Mucosa of descending colon (tissue), 3 donors: ENCODE measurements around the gene NUDT8. TPM values are rescaled to one million over a fixed set of nuclear protein-coding genes. Genes with fewer than 3 reads are reported as not detected.

Source experiments
- ATAC-seq: fragments of 200-7000 bp; cut with Tn5 transposase; one replicate; pipeline ENCODE4 v1.9.1; 2020; ENCODE audit warnings: mild to moderate bottlenecking, moderate library complexity
- DNase-seq, 3 donors: peaks; one replicate each; pipeline ENCODE4 v3.0.0-alpha.2; 2020
- H3K36me3 ChIP-seq: fragments of 200-600 bp; one replicate; pipeline ENCODE4 v1.8.0; 2021; ENCODE audit warnings: low read depth, mild to moderate bottlenecking
- H3K4me1 ChIP-seq: fragments of 200-600 bp; one replicate; pipeline ENCODE4 v1.8.0; 2021; ENCODE audit warnings: low read depth, mild to moderate bottlenecking
- H3K4me3 ChIP-seq: fragments of 200-600 bp; one replicate; pipeline ENCODE4 v1.8.0; 2021; ENCODE audit warnings: mild to moderate bottlenecking
- H3K9me3 ChIP-seq: fragments of 200-600 bp; one replicate; pipeline ENCODE4 v1.8.0; 2021; ENCODE audit warnings: mild to moderate bottlenecking
- CTCF ChIP-seq: fragments of 200-600 bp; IDR thresholded peaks from one replicate; pipeline ENCODE4 v1.8.0; 2022; ENCODE audit warnings: antibody characterized with exemption, mild to moderate bottlenecking
- intact Hi-C, 2 donors: fragments of 100-400 bp; cut with DNase I in 1 of 2; cut with micrococcal nuclease in 1 of 2; formaldehyde crosslinking; loops; one replicate each; pipeline versions ENCODE4 v1.11.0 to v1.11.1; 2022; cut with DNase I, micrococcal nuclease
- total RNA-seq, 3 donors: library from RNA; stranded (reverse); fragmentation: NEBNext Ultra II Directional in 2 of 3; extraction: Animal tissue kit (Norgen Biotek cat#: 25700) in 2 of 3; gene quantifications; one replicate each; pipeline versions ENCODE4 v1.2.1 to v1.2.4, GENCODE V29; 2021 to 2023
- donor health status: DM: no; HTN: no; CAD: no; lungs with moderate emphysema.
- donor health status: DM: no; HTN: no; CAD: no.
- donor health status: DM: no; HTN: yes; CAD: no.

NUDT8 gene
- total RNA-seq, 3 donors from 2014 or later: 17.3 to 34.6 (median 23.1) TPM

DNA sequence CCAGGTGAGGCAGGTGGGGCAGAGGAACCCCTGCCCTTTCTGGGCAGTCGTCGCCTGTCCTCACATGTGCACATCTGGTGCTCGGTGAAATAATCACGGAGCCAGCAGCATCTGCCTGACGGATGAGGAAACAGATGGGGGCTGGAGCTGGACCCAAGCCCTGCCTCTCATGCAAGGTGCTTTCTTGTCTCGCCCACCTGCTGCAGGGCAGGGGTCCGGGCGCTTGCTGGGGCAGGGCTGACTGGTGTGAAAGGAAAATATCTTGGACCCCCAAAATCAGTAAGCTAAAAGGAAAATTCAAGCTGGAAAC, 41.4 kb upstream of the NUDT8 start:
- H3K4me3 ChIP-seq: no peak overlapping the region
- no peak for ATAC-seq
- H3K4me1 ChIP-seq: peaks cover 12% of the 10 kb centered on the region
- no peak for DNase-seq
- intact Hi-C loops: no loop called here
- TF ChIP-seq CTCF: no peak
- H3K36me3 ChIP-seq: no peaks in the 10 kb centered on the region
- no peaks in the 10 kb centered on the region for H3K9me3 ChIP-seq

GRCh38 chr11:67670316-67671210, 40.8 kb upstream of the NUDT8 start:
- DNase-seq: no peak
- Histone ChIP-seq H3K4me1 (peaks cover 17% of the 10 kb centered on the region), H3K36me3 (no peaks in the 10 kb centered on the region), H3K9me3 (no peaks in the 10 kb centered on the region), H3K4me3 (no peak overlapping the region)
- intact Hi-C loops: no loop called here
- TF ChIP-seq CTCF: no peak
- no peak for ATAC-seq

DNA sequence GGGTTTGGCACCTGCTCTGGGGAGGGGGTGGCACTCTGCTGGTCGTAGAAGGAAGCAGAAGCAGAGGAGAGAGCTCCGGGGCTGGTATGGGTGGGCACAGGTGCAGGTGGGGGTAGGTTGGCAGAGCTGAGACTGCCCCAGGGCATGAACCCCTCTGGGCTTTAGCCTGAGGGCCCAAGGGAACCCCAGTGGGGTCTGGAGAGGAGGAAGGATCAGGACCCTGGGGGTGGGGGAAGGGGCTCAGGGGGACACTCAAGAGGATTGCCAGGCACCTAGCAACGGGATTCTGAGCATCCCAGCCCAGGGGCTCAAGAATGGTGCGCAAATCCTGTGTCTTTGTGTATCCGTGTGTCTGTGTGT, 38.4 kb upstream of the NUDT8 start:
- intact Hi-C loops: no loop called here
- H3K36me3 ChIP-seq: no peaks in the 10 kb centered on the region
- no peak overlapping the region for H3K4me3 ChIP-seq
- ATAC-seq (no peak), DNase-seq (no peak)
- H3K9me3 ChIP-seq: no peaks in the 10 kb centered on the region
- peaks cover 5% of the 10 kb centered on the region for H3K4me1 ChIP-seq
- TF ChIP-seq CTCF: no peak

GRCh38 chr11:67667490-67668191, 37.9 kb upstream of the NUDT8 start:
- Histone ChIP-seq H3K36me3 (no peaks in the 10 kb centered on the region), H3K9me3 (no peaks in the 10 kb centered on the region), H3K4me1 (peaks cover 5% of the 10 kb centered on the region), H3K4me3 (no peak overlapping the region)
- DNase-seq: no peak
- no peak for ATAC-seq
- intact Hi-C loops: no loop called here
- no peak for TF ChIP-seq CTCF

GRCh38 chr11:67666676-67667489, 37.1 kb upstream of the NUDT8 start:
- ATAC-seq (no peak), DNase-seq (no peak)
- no peak for TF ChIP-seq CTCF
- intact Hi-C loops: no loop called here
- no peaks in the 10 kb centered on the region for H3K36me3 ChIP-seq
- H3K4me1 ChIP-seq: peaks cover 5% of the 10 kb centered on the region
- H3K4me3 ChIP-seq: no peak overlapping the region
- H3K9me3 ChIP-seq: no peaks in the 10 kb centered on the region
